Fibroblast of villous mesenchyme (primary cell): ENCODE measurements around the gene TRPM4. TPM values are rescaled to one million over a fixed set of nuclear protein-coding genes. Genes with fewer than 3 reads are reported as not detected.

Experiments used
- DNase-seq: peaks from one replicate; pipeline ENCODE4 v3.0.0-alpha.2; 2010; ENCODE audit warnings: low read depth
- H3K4me3 ChIP-seq: 2 replicates; pipeline ENCODE4 v1.5.1; 2011; ENCODE audit warnings: low read depth, mild to moderate bottlenecking, low read length
- CTCF ChIP-seq: IDR thresholded peaks from 2 replicates; pipeline ENCODE4 v1.5.1; 2012; ENCODE audit warnings: low read depth, mild to moderate bottlenecking, low read length; ENCODE audit not compliant: insufficient read depth
- total RNA-seq: library from RNA; depleted of rRNA; stranded (reverse); fragments of >200 nt; gene quantifications from 2 replicates; pipeline ENCODE4 v1.2.3, GENCODE V29; 2012

TRPM4 gene
- total RNA-seq, 1 donor = 17.3 TPM

- DNase-seq = peak; percentile 95
- no peak for TF ChIP-seq CTCF
- H3K4me3 ChIP-seq = peak overlapping the region; percentile 85
These were observed 8.6 kb upstream of the TRPM4 start for GRCh38 chr19:49148784-49149651.

- DNase-seq = peak; percentile 86
- no peak for TF ChIP-seq CTCF
- H3K4me3 ChIP-seq = peak overlapping the region; percentile 85
These were observed 7.9 kb upstream of the TRPM4 start for GRCh38 chr19:49149652-49150105.

GRCh38 chr19:49150106-49150943 is 7.3 kb upstream of the TRPM4 start:
- H3K4me3 ChIP-seq = peak overlapping the region; percentile 85
- peak; percentile 74 for DNase-seq
- no peak for TF ChIP-seq CTCF

- no peak for DNase-seq
- H3K4me3 ChIP-seq = peak overlapping the region; percentile 85
- no peak for TF ChIP-seq CTCF
These were observed 6.7 kb upstream of the TRPM4 start for GRCh38 chr19:49150944-49151243.

GRCh38 chr19:49151267-49152118 is 6.1 kb upstream of the TRPM4 start:
- H3K4me3 ChIP-seq = no peak overlapping the region
- TF ChIP-seq CTCF = no peak
- DNase-seq = no peak

- TF ChIP-seq CTCF = no peak
- H3K4me3 ChIP-seq = no peak overlapping the region
- no peak for DNase-seq
These were observed 5.5 kb upstream of the TRPM4 start for GRCh38 chr19:49152119-49152550.
